Measurements from ENCODE around the gene SPACA9. TPM values are rescaled to one million over a fixed set of nuclear protein-coding genes. Genes with fewer than 3 reads are reported as not detected.
A peak's percentile ranks its signal among the peaks of the same experiment; 100 is the strongest.

SPACA9 gene
- total and polyA plus RNA-seq, 8 donors: 1.0 to 3.6 (median 2.2) TPM

DNA sequence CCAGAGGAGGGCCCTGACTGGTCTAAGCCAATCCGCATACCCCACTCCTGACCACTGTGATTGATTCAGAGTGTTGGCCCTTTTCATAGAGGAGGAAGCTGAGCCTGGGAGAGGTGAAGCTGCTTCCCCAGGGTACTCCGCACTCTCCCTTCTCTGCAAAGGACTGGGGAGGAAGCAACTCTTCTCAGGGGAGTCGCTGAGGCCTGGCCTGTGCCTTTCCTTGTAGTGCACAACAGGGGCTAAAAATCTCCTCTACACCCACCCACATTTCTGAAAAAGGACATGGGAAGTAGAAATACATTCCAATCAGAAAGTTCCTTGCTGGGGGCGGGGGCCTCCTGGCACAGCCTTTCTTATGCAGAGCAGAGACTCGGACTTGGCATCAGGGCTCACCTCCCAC is 22.8 kb upstream of the SPACA9 start:
- ATAC-seq: no peak
- no peak for FAIRE-seq
- H3K4me1 ChIP-seq: no peaks in the 10 kb centered on the region
- 85 to 92% methylated on average over 5 of the region's 5 CpGs for WGBS, 2 donors
- no peaks in the 10 kb centered on the region for H3K9me3 ChIP-seq
- DNase-seq: no peak
- no peak overlapping the region for H3K27ac ChIP-seq
- H3K4me3 ChIP-seq: no peak overlapping the region
- no peak for TF ChIP-seq CTCF (IDR thresholded peaks at IDR 0.05)
- intact Hi-C loops (cut with DNase I): no loop called here
- H3K36me3 ChIP-seq: no peaks in the 10 kb centered on the region
- H3K27me3 ChIP-seq: no peaks in the 10 kb centered on the region

DNA sequence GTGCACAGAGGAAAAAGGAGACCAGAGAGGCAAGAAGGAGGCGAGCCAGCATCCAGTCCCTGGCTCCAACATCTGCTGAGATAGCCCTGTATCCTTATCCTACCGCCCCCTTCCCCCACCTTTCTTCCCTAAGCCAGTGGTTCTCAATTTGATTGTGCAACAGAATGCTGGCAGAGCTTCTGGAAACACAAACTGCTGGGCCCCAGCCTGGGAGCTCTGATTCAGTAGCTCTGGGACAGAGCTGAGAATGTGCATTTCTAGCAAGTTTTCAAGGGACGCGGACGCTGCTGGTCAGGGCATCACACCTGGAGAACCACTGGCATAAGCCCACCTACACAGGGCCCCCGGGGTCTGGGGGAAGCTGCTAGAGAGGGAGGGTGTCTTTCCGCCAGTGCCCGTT is 21.7 kb upstream of the SPACA9 start:
- ATAC-seq (peak in 3 of 4 donors; percentile 34 to 48 (median 37)), DNase-seq (no peak), FAIRE-seq (no peak)
- WGBS, 2 donors: 69 to 73% methylated on average over 8 of the region's 8 CpGs
- no peaks in the 10 kb centered on the region for H3K36me3 ChIP-seq
- no peak overlapping the region for H3K27ac ChIP-seq
- H3K9me3 ChIP-seq: no peaks in the 10 kb centered on the region
- no peaks in the 10 kb centered on the region for H3K4me1 ChIP-seq
- no peak overlapping the region for H3K4me3 ChIP-seq
- no peaks in the 10 kb centered on the region for H3K27me3 ChIP-seq
- no peak for TF ChIP-seq CTCF (IDR thresholded peaks at IDR 0.05)
- intact Hi-C loops (cut with DNase I): no loop called here

DNA sequence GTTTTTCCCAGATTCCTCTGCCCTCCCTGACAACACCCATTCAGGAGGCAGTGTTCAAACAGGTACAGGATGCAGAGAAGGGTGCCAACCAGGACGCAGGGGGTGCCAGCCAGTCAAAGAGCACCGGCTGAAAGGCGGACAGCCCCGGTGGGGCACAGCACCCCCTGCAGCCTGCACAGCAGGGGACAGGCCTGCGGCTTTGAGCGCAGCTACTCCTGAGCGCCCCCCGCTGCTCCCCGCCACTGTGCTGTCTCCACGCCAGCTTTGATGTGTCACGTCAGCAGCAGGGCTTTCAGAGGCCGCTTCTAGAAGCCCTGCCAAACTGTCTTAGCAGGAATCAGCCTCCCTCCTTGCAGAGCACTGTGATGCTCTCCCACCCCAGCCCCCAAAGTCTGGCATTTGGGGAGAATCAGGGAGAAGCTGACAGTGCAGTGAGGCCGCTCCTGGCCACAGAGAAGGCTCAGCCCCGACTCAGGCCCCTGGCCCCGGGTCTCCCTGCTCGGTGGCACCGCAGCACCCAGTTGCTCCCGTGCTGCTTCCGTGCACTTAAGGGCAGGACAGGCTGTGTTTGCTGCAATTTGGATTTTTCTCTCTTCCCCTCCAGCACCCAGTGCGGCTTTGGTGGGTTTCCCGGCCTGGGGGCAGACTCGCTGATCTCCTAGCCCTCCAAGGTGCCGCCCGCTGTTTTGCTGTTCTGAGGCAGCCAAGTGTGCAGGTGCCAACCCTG is 20.9 kb upstream of the SPACA9 start:
- no peaks in the 10 kb centered on the region for H3K4me1 ChIP-seq
- no peaks in the 10 kb centered on the region for H3K36me3 ChIP-seq
- WGBS, 2 donors: 72 to 73% methylated on average over 23 to 24 of the region's 24 CpGs
- H3K27ac ChIP-seq: no peak overlapping the region
- TF ChIP-seq CTCF (IDR thresholded peaks at IDR 0.05): no peak
- no peak for DNase-seq
- intact Hi-C loops (cut with DNase I): no loop called here
- H3K4me3 ChIP-seq: no peak overlapping the region
- FAIRE-seq: no peak
- ATAC-seq: no peak
- H3K27me3 ChIP-seq: no peaks in the 10 kb centered on the region
- H3K9me3 ChIP-seq: no peaks in the 10 kb centered on the region

- no peak for ATAC-seq
- no peaks in the 10 kb centered on the region for H3K36me3 ChIP-seq
- FAIRE-seq: no peak
- H3K27ac ChIP-seq: no peak overlapping the region
- H3K27me3 ChIP-seq: no peaks in the 10 kb centered on the region
- H3K9me3 ChIP-seq: no peaks in the 10 kb centered on the region
- TF ChIP-seq CTCF (IDR thresholded peaks at IDR 0.05): no peak
- H3K4me3 ChIP-seq: no peak overlapping the region
- no peaks in the 10 kb centered on the region for H3K4me1 ChIP-seq
- 58 to 61% methylated on average over 7 of the region's 7 CpGs for WGBS, 2 donors
- intact Hi-C loops (cut with DNase I): no loop called here
- no peak for DNase-seq
Measured at GRCh38 chr9:132858751-132859150, 19.9 kb upstream of the SPACA9 start.

GRCh38 chr9:132861666-132862065 is 17.0 kb upstream of the SPACA9 start:
- no peak overlapping the region for H3K27ac ChIP-seq
- no peak for FAIRE-seq
- H3K4me3 ChIP-seq: no peak overlapping the region
- DNase-seq: no peak
- intact Hi-C loops (cut with DNase I): no loop called here
- TF ChIP-seq CTCF (IDR thresholded peaks at IDR 0.05): no peak
- no peaks in the 10 kb centered on the region for H3K4me1 ChIP-seq
- no peaks in the 10 kb centered on the region for H3K36me3 ChIP-seq
- H3K9me3 ChIP-seq: no peaks in the 10 kb centered on the region
- no peak for ATAC-seq
- 92 to 100% methylated on average over 3 of the region's 3 CpGs for WGBS, 2 donors
- H3K27me3 ChIP-seq: no peaks in the 10 kb centered on the region
